ENCODE measurements around the gene ZNF521.
A peak's percentile ranks its signal among the peaks of the same experiment; 100 is the strongest.

Gene ZNF521

DNA sequence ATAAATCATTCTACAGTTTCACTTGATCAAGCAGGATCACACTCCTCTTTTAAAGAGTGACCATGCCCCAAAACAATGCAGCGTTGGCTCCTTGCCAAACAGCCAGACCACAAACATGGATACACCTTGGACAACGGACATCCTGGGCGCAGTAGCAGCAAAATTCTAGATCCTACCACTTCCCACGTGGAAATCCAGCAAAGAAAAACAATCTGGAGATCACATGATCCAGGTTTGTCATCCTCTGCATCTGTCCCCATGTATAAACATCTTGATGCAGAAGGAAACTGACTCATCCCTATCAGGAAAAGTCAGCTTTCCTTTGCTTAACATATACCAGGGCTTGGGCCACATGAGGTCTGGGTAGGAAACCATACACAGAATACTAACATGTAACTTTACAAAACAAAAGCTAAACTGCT lies 53.1 kb downstream of the ZNF521 start:
- TF ChIP-seq, protein P1, sequence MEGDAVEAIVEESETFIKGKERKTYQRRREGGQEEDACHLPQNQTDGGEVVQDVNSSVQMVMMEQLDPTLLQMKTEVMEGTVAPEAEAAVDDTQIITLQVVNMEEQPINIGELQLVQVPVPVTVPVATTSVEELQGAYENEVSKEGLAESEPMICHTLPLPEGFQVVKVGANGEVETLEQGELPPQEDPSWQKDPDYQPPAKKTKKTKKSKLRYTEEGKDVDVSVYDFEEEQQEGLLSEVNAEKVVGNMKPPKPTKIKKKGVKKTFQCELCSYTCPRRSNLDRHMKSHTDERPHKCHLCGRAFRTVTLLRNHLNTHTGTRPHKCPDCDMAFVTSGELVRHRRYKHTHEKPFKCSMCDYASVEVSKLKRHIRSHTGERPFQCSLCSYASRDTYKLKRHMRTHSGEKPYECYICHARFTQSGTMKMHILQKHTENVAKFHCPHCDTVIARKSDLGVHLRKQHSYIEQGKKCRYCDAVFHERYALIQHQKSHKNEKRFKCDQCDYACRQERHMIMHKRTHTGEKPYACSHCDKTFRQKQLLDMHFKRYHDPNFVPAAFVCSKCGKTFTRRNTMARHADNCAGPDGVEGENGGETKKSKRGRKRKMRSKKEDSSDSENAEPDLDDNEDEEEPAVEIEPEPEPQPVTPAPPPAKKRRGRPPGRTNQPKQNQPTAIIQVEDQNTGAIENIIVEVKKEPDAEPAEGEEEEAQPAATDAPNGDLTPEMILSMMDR (IDR thresholded peaks at IDR 0.05; ENCODE audit: low read length, missing control alignments): no peak
- no peak overlapping the region for H3K4me3 ChIP-seq (replicated peaks; ENCODE audit: low read depth, low read length)
- DNase-seq (ENCODE audit: low read depth): peak; percentile 92

DNA sequence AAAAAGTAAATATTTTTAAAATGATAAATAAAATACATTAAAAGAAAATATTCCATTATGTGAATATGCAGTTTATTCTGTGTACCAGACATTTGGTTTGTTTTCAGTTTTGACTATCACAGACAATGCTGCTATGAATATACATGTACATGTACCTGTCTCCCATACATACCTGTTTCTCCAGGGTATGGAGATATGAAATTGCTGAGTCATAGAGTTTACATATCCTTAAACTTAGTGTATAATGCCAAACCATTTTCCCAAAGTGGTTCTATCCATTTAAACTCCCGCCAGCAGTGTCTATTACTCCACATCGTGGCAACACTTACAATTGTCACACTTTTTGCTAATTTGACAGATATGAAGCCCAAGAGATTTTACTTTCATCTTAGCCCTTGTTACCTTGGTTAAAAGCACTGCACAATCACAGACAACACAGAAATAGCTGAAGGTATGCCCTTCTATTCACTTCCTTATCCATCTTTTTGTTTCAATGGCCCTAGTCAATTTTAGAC lies 56.3 kb downstream of the ZNF521 start:
- TF ChIP-seq, protein P1 (IDR thresholded peaks at IDR 0.05; ENCODE audit: low read length, missing control alignments): no peak
- no peak overlapping the region for H3K4me3 ChIP-seq (replicated peaks; ENCODE audit: low read depth, low read length)
- no peak for DNase-seq (ENCODE audit: low read depth)

DNA sequence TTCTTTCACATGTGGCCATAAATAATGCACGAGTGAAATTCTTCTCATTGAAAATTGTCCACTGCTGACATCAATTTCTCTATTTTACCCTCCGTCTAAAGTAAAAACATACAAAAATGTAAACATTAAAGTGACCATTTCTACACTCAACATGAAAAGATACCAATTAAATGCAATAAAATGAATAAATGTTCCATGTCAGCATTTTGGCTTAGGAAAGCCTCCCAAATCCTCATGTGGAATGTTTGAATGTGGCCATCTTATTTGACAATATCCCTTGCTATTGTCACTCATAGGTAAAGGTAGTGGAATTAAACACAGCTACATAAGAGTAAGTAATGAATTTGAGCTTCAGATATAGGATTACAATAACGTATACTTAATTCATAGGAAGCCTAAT lies 60.8 kb downstream of the ZNF521 start:
- no peak for DNase-seq (ENCODE audit: low read depth)
- TF ChIP-seq, protein P1 (IDR thresholded peaks at IDR 0.05; ENCODE audit: low read length, missing control alignments): no peak
- H3K4me3 ChIP-seq (replicated peaks; ENCODE audit: low read depth, low read length): no peak overlapping the region

DNA sequence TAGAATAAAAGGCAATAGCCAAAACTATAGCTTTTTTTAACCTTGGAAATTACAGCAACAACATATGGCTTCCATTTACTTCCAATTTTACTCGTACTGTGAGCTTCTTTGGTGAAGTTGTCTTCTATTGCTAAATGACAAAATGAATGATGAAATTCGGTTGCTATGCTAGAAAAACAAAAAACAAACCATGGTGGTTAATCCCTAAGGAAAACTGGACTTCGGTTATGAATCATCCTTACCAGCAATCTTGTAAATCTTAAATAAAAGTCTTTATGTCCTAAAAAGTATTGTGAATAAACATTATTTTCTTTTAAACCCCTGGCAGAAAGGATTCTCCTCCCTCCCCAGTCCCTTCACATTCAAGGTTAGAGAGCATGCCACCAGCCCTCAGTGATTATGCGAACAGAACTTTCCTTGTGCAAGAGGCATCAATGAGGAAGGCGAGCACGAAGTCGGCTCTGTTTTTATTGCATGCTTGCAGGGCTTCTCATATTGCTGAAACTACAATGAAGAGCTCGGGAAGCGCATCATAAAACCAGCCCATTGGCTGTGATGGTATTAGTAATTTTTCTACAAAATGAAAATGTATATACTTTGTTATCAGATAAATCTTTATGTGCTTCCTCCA lies 62.9 kb downstream of the ZNF521 start:
- DNase-seq (ENCODE audit: low read depth): peak; percentile 93
- TF ChIP-seq, protein P1 (IDR thresholded peaks at IDR 0.05; ENCODE audit: low read length, missing control alignments): no peak
- no peak overlapping the region for H3K4me3 ChIP-seq (replicated peaks; ENCODE audit: low read depth, low read length)

DNA sequence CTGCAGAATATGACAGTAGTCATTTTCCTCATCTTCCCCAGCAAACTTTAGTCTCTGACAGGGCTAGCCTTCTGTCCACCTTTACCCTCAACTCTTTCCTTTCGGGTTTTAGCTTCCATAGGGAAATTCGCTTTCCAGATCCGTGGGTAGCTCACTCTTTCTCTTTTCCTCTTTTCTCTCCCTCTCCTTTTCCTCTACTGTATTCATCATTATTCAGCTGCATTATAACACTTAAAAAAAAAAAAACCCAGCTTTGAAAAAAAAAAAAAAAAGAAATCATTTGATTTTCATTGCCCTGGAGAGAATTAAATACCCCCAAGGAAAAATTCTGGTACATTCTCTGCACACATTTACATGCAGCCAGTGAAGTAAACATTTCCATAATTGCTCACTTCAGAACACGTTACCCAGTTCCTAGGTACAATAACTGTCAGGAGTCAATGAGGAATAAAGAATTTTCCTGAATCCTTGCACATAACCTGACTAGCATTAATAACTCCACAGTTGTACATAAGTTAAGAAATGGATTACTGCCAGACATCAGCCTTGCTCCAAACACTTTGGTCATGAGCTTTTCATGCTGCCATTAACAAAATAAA lies 63.5 kb downstream of the ZNF521 start:
- DNase-seq (ENCODE audit: low read depth): no peak
- TF ChIP-seq, protein P1 (IDR thresholded peaks at IDR 0.05; ENCODE audit: low read length, missing control alignments): no peak
- no peak overlapping the region for H3K4me3 ChIP-seq (replicated peaks; ENCODE audit: low read depth, low read length)

DNA sequence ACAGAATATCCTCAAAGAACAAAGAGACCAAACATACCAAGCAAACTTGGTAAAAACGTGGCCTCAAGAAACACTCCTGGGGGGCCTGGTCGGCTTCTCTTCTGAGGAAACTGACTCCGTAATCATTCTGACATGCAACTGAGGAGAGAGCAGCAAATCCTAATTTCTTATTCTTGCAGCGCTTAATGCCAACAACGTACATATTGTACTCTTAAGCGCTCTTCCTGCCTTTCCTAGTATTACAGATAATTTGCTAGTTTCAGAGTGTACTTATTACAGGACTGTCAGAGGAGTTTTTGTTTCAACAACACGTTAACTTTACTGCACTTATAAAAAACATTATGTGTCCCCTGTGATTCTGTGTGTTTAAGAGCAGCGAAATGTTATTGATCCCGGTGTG lies 64.9 kb downstream of the ZNF521 start:
- DNase-seq (ENCODE audit: low read depth): no peak
- TF ChIP-seq, protein P1 (IDR thresholded peaks at IDR 0.05; ENCODE audit: low read length, missing control alignments): no peak
- H3K4me3 ChIP-seq (replicated peaks; ENCODE audit: low read depth, low read length): no peak overlapping the region

Data from fibroblast of pulmonary artery (primary cell).